Suppressor macrophage treated with lipopolysaccharide for 4 hours (primary cell): ENCODE measurements around the gene GCSH.
"Not testable (repeated sequence)": the region's sequence is repeated elsewhere in the genome, so short reads cannot be mapped to it uniquely, and the experiment has no call there.

Experiments
- DNase-seq: peaks from one replicate; pipeline ENCODE4 v3.0.0-alpha.2; 2020

The GCSH gene

DNA sequence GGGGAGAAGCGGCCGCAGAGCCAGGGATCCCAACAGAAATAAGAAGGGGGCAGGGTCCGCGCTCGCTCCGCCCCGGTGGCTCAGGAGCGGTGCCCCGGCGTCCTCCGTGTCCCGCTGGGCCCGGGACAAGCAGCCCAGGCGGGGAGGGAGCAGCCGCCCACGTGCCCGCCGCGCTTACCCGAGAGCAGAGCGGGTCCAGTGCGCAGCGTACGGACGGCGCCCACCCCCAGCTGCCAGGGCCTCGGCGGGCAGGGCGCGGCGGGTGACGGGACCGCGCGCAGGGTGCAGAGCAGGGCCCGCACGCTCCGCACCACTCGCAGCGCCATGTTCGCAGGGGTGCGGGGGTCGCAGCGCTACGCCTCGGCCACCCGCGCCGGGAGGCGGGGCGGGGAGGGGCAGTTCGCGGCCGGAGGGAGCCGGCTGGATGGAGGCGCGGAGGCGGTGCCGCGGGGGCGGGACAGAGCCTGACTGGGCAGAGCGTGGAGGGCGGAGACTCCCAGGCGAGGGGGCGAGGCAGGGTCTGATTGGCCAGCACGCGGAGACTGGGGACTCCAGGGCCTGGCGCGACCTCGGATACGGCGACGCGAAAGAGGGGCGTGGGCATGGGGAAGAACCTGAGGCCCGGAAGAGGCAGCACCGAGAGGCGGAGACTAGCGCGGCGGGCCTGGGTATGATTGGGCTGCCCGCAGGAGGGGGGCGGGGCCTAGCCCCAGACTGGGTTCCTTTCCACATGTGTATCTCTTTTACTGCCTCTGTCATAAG, at the start of gene GCSH:
Gene GCSH (minus strand): TSS at position 443 of the 762 bp plus-strand sequence. CDS start 117 bp downstream, at position 326.
- peak; percentile 98 for DNase-seq

- no peak for DNase-seq
Measured at GRCh38 chr16:81143921-81144471, 47.8 kb upstream of the GCSH start.

DNA sequence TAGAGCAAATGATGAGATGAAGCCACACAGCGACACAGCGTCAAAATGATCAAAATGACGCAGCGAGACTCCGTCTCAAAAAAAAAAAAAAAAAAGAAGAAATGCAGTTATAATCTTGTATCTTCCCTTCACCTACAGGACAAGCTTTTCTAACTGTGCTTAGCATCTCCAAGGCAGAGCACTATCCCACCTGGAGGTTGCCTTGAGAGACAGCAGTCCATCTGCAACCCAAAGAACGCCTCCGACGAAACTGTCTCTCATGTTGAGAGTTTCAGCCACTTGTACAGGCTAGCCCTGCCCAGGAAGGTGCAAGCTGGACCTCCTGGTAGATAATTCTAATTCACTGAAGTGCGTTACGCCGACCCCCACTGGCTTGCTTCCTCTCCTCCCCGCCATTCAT, 46.7 kb upstream of the GCSH start:
- no peak for DNase-seq

DNA sequence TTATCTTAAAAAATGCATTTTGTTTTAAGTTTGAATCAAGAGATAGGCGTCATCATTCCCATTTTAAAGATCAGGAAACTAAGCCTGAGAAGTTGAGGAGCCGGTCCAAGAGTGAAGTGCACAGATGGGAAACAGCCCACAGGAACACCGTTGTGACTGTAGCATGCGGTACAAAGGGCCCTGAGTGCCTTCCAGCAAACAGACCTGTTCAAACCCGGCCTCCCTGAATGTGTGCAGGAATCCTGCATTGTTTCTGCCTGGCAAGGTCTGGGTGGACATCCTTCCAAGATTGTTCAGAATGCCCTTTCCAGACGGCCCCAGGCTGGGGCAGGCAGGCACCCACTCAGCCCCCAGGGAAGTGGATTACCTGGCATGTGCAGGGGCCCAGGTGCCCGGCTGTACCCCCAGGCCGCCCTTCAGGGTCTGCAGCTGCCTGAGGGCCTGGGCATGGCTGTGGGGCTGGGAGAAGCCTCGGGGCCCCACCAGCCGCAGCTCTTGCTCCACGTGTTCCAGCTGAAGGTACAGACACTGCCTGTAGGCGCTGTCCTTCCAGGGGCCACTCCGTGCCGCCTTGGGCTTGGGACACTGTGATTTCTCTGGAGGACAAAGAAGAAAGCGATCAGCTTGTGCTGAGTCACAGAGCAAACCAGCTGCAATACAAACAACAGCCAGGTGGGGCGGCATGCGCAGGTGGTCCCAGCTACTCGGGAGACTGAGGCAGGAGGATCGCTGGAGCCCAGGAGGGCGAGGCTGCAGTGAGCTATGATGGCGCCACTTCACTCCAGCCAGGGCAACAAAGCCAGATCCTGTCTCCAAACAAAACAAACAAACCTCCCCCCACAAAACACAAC, 45.0 kb upstream of the GCSH start:
- DNase-seq, result no peak

DNA sequence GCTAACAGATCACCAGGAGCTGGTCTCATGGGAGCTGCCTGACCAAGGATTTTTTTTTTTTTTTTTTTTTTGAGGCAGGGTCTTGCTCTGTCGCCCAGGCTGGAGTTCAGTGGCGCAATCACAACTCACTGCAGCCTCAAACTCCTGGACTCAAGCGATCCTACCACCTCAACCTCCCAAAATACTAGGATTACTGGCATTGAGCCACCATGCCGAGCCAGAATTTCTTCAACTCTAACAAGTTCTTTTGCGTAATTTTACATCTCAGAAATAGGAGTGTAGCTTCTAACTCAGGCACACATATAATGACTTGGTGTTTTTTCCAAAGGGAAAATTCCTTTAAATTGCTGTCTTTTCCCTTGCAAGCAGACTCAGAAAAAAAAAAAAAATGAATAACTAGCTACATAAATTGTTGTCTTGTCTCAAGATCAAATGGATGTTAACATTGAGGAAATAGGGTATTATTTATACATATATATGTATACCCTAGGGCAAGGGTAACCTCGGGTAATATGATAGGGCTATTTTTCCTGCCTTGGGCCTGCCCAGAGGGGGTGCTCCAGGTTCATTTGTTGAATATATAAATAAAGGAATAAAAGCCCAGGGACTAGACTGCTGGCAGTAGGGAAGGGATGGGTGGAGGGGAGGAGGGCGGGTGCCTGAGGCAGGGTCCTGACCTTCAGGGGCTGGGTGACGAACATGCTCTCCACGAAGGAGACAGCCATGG, 42.8 kb upstream of the GCSH start:
- DNase-seq, result no peak

DNA sequence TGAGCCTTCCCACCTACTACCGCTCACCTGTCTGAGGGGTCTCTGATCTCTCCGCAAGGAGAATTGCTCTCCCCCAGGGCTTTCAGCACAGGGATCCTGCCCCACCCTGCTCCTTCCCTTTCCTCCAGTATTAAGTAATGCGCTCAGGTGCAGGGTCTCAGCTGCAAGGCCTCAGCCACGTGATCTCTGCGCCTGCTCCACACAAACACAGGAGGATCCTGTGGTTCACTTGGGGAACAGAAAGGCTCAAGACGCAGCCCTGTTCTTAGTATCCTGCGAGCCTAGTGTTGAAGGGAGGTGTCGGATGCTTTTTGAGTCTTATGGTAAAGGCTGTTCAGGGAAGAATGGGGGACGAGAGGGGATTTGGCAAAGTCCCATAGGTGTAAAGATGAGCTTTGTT, 41.6 kb upstream of the GCSH start:
- no peak for DNase-seq

- no peak for DNase-seq
Measured at GRCh38 chr16:81136390-81137335, 40.5 kb upstream of the GCSH start.

DNA sequence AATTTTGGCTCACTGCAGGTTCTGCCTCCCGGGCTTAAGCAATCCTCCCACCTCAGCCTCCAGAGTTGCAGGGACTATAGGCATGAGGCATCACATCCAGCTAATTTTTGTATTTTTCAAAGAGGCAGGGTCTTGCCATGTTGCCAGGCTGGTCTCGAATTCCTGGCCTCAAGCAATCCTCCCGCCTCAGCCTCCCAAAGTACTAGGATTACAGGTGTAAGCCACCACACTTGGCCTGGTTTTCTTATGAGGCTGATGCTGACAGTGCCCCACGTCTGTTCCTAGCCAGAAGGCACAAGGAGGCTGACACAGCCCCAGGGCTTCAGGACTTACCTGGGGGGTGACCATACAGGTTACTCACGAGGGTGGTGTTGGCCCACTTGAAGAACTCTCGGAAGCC, 33.9 kb upstream of the GCSH start:
- DNase-seq, result no peak

DNA sequence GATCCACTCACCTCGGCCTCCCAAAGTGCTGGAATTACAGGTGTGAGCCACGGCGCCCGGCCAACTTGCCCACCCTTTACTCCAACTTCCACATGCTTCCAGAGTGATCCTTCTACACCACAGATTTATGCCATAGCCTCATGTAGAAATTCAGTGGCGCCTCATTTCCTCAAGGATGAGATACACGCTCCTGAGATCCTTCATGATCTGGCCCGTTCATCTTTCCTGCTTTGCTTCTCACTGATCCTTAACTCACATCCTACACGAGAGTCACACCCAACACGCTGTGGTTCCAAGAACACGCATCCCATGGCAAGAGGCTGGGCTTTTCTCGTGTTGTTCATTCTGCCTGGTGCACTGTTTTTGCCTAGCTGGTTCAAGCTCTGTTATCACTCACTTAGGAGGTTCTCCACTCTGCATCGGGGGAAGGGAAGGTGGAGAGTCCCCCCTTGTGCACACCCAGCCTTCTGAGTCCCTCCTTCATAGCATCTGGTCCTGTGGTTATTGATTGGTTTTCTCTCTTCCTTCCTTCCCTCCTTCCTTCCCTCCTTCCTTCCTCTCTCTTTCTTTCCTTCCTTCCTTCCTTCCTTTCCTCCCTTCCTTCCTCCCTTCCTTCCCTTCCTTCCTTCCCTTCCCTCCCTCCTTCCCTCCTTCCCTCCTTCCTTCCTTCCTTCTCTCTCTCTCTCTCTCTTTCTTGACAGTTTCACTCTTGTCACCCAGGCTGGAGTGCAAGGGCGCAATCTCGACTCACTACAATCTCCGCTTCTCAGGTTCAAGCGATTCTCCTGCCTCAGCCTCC, 32.7 kb upstream of the GCSH start:
- DNase-seq, result no peak

GRCh38 chr16:81127051-81127450, 30.9 kb upstream of the GCSH start:
- no peak for DNase-seq

DNA sequence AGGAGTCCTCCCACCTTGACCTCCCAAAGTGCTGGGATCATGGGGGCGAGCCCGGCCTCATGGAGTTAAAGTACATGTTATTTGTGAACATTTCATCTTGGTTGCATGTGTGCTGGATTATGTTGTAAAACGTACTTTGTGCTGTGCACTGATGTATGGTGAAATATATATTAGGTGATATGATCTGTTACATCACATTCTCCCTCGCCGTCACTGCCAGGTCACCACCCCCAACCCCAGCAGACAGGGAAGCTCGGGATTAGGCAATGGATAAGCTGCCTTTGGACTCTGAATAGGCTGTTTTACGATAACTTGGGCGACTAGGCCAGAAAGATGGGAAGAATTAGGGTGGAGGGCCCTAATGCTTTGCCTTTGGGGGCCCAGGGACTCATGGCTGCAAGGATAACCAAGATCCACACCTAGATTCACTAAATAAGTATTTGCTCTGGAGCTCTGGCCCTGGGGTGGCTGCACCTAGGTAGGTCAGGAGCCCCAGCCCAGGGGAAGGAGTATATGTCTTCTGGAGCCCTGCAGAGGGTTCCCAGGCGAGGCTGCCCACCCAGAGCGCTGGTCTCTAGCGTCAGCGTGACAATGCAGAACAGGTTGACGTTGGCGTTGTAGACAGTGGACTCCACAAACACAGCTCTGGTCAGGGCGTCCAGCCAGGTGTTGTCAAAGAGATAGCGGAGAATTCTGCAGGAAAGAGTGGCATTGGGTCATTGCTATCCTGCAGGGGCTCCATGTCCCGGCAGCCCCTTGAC, 27.1 kb upstream of the GCSH start:
- DNase-seq, result no peak

- no peak for DNase-seq
Measured at GRCh38 chr16:81121474-81121990, 25.3 kb upstream of the GCSH start.

DNA sequence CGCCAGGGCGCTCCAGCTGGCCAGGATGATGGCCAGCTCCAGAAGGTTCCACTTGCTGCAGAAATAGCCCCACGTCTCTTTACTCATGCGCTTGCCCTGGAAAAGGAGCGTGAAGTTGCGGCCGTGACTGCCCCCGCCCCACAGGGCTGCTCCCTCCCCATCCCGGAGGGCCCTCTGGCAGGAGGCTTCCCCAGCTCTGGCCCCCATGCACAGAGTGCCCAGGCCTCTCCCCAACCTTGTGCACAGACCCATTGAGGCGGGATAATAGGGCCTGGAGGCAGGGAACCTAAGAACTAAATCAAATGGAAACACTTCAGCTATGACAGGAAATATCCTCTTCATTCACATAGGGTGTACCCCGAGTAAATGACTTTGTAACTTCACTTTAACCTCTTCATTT, 21.2 kb upstream of the GCSH start:
- no peak for DNase-seq

DNA sequence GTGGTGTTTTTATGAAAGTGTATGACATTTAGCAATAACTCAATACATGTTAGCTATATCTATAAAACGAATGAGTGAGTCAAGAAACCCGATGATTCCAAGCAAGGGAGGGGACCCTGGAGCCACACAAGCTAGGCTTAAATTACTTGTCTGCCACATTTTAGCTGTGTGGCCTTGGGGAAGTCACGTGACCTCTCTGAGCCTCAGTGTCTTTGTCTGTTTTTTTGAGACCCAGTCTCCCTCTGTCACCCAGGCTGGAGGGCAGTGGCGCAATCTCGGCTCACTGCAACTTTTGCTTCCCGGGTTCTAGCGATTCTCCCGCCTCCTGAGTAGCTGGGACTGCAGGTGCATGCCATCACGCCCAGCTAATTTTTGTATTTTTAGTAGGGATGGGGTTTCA, 20.1 kb upstream of the GCSH start:
- DNase-seq, result no peak

GRCh38 chr16:81112453-81112852, 16.3 kb upstream of the GCSH start:
- DNase-seq, result no peak

DNA sequence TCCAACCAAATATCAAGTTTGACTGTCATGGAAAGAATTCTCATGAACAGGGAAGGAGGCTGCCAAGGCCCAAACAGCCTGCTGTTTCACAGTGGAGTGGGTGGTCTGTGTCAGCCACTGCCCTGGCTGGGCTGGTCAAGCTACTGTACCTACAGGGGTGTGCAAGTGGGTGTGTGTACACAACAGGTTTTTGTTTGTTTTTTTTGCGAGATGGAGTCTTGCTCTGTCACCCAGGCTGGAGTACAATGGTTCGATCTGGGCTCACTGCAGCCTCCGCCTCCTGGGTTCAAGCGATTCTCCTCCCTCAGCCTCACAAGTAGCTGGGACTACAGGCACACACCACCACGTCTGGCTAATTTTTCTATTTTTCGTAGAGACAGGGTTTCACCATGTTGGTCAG, 13.1 kb upstream of the GCSH start:
- not testable (repeated sequence) for DNase-seq

DNA sequence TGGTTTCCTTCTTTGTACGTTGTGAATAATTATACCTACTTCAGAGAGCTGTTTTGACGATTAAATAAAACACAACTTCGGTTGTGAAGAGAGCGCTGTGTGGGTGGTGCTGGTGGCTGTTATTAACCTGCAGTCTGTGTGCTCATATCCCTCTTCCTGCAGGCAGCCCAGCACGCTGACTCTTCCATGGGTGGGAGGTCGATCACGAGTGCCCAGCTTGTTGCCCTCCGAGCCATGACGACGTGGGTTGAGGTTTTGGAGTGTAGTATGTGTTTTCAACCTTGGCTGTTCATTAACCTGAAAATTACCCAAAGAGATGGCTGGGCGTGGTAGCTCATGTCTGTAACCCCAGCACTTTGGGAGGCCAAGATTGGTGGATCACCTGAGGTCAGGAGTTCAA, 11.3 kb upstream of the GCSH start:
- DNase-seq, result no peak

DNA sequence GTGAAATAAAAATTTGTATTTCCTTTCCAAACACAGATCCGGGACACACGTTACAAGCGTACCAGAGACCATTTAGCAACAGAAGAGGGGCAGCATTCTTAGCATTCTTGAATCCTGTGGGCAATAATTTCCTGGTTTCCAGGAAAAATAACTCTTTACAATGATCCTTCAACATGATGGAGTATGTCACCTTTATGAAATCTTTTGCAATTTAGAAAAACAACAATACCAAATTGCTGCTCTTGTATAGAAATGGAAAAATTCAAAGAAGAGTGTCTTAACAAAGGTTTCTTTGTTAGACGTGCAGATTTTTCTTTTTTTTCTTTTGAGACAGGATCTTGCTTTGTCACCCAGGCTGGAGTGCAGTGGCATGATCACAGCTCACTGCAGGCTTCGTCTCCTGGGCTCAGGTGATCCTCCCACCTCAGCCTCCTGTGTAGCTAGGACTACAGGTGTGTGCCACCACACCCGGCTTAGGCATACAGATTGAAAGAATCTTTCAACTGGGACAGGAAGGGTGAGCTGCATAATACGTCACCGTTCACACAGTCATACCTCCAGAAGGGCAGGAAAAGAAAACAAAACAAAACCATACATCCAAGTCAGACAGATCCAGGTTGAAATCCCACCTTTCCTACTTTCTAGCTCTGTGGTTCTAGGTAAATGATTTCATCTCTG, 10.8 kb upstream of the GCSH start:
- DNase-seq, result no peak

GRCh38 chr16:81105946-81106345, 9.8 kb upstream of the GCSH start:
- no peak for DNase-seq

DNA sequence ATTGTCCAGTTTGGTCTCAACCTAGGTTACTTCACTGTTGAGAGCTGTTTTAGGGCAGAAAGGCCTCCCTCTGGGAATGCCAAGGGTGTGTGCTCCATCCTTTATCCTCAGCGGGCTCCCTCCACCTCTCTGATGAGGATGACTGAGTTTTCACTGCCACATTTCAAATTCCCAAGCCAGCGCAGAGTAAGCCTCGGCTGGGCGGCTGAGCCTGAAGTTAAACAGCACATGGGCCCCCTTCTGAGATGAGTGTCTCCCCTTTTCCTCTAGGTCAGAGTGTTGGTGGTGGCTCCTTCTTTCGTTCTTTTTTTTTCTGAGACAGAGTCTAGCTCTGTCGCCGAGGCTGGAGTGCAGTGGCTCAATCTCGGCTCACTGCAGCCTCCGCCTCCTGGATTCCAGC, 5.5 kb upstream of the GCSH start:
- DNase-seq, result no peak
